ENCODE data around the gene SNX6. TPM values are rescaled to one million over a fixed set of nuclear protein-coding genes. Genes with fewer than 3 reads are reported as not detected.

SNX6 gene
- total and polyA plus RNA-seq, 10 of the 15 experiments (the other 5 are each of a cell fraction or from before 2014, with no cell fraction given) = 34.4 to 107 (median 71.7) TPM

DNA sequence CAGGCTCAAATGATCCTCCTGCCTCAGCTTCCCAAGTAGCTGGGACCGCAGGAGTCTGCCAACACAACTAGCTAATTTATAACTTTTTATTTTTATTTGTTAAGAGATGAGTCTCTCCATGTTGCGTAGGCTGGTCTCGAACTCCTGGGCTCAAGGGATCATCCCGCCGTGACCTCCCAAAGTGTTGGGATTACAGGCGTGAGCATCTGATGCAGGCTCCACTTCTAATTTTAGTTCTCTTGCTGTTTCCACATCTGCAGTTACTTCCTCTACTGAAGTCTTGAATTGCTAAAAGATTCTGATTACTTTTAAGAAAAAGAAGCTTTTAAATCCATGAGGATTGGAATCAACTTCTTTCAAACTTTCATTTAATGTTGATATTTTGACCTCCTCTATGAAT lies 13.4 kb upstream of the SNX6 start:
- ChIA-PET CTCF (interaction anchor here (0.6 kb wide), 1 partner anchor 130 kb away, joined by 5 read pairs; no protein-coding TSS in a partner anchor), SMC1A (ENCODE audit: uncharacterized antibody, unreplicated experiment) (no interaction called here), POLR2A (no interaction called here), RAD21 (ENCODE audit: unreplicated experiment) (no interaction called here)
- 80% methylated on average over 6 of the region's 6 CpGs for WGBS (ENCODE audit: insufficient coverage, insufficient replicate concordance, low lambda C conversion rate, missing lambda C conversion rate)
- H3K9me3 ChIP-seq (replicated peaks; ENCODE audit: control insufficient read depth, insufficient read depth, low read length) = no peaks in the 10 kb centered on the region
- no peaks in the 10 kb centered on the region for H4K20me1 ChIP-seq (ENCODE audit: control insufficient read depth, insufficient read depth)
- H3K4me1 ChIP-seq (ENCODE audit: control insufficient read depth, insufficient read depth, low read length) = no peaks in the 10 kb centered on the region
- intact Hi-C loops (cut with micrococcal nuclease; ENCODE audit: unreplicated experiment) = no loop called here
- in situ Hi-C loops (cut with MboI) = no loop called here
- H3K27me3 ChIP-seq (replicated peaks in 1 of 2; ENCODE audit: control insufficient read depth in 2 of 2, insufficient read depth in 2 of 2, low read length in 1 of 2) = no peaks in the 10 kb centered on the region
- FAIRE-seq = no peak
- BruUV-seq (replicated peaks) = no TSS peak
- no peak for TF ChIP-seq EED (IDR thresholded peaks at IDR 0.05; ENCODE audit: low read depth)
- TF ChIP-seq NFYA (IDR thresholded peaks at IDR 0.05; ENCODE audit: borderline replicate concordance, low read depth, low read length) = no peak
- TF ChIP-seq, protein P1, sequence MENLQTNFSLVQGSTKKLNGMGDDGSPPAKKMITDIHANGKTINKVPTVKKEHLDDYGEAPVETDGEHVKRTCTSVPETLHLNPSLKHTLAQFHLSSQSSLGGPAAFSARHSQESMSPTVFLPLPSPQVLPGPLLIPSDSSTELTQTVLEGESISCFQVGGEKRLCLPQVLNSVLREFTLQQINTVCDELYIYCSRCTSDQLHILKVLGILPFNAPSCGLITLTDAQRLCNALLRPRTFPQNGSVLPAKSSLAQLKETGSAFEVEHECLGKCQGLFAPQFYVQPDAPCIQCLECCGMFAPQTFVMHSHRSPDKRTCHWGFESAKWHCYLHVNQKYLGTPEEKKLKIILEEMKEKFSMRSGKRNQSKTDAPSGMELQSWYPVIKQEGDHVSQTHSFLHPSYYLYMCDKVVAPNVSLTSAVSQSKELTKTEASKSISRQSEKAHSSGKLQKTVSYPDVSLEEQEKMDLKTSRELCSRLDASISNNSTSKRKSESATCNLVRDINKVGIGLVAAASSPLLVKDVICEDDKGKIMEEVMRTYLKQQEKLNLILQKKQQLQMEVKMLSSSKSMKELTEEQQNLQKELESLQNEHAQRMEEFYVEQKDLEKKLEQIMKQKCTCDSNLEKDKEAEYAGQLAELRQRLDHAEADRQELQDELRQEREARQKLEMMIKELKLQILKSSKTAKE (IDR thresholded peaks at IDR 0.05; ENCODE audit: low read depth, poor library complexity, severe bottlenecking) = no peak
- TF ChIP-seq POU2F2 (IDR thresholded peaks at IDR 0.05; ENCODE audit: borderline replicate concordance, low read depth, low read length) = no peak
- no peak for TF ChIP-seq RUNX3 (IDR thresholded peaks at IDR 0.05; ENCODE audit: low read length)
- no peak for TF ChIP-seq NKRF (conservative IDR thresholded peaks at IDR 0.05)
- no peak for TF ChIP-seq MTA2 (IDR thresholded peaks at IDR 0.05; ENCODE audit: low read depth)
- no peak for TF ChIP-seq TCF3 (IDR thresholded peaks at IDR 0.05; ENCODE audit: borderline replicate concordance, insufficient read depth, low read depth, low read length)
- no peak for TF ChIP-seq NR2C2 (IDR thresholded peaks at IDR 0.05; ENCODE audit: borderline replicate concordance, control insufficient read depth, insufficient read length, low read depth)
- TF ChIP-seq FOS (IDR thresholded peaks at IDR 0.05; ENCODE audit: borderline replicate concordance, extremely low read depth, insufficient read length) = no peak
- no peak for TF ChIP-seq IKZF1 (conservative IDR thresholded peaks at IDR 0.05)
- TF ChIP-seq ATF2 (IDR thresholded peaks at IDR 0.05; ENCODE audit: low read length) = no peak
- TF ChIP-seq LARP7 (IDR thresholded peaks at IDR 0.05) = no peak
- no peak for TF ChIP-seq ZSCAN29 (IDR thresholded peaks at IDR 0.05)
- no peak for TF ChIP-seq EGR1 (IDR thresholded peaks at IDR 0.05; ENCODE audit: borderline replicate concordance in 1 of 2, low read depth in 2 of 2, low read length in 2 of 2)
- no peak for TF ChIP-seq NFYB (IDR thresholded peaks at IDR 0.05; ENCODE audit: insufficient read depth, low read depth, low read length)
- TF ChIP-seq NR2C1 (IDR thresholded peaks at IDR 0.05) = no peak
- H3K4me3 ChIP-seq = no peak overlapping the region
- no peaks in the 10 kb centered on the region for H3K79me2 ChIP-seq (ENCODE audit: control insufficient read depth, insufficient read depth, low read length)
- DNase-seq (ENCODE audit: low read depth, low spot score) = no peak
- no peak overlapping the region for H3K9ac ChIP-seq (ENCODE audit: control insufficient read depth, insufficient read depth, low read length)
- no peaks in the 10 kb centered on the region for H3K36me3 ChIP-seq (ENCODE audit: control insufficient read depth in 2 of 2, insufficient read depth in 2 of 2, low read length in 1 of 2)
- H3K4me2 ChIP-seq (ENCODE audit: control insufficient read depth, insufficient read depth) = no peak overlapping the region
- no peak overlapping the region for H3K27ac ChIP-seq (ENCODE audit: control insufficient read depth, insufficient read depth)
- ATAC-seq = no peak
- no peak overlapping the region for H2AFZ ChIP-seq (ENCODE audit: control insufficient read depth, low read depth, low read length)
